ENCODE measurements around the gene GAB2. TPM values are rescaled to one million over a fixed set of nuclear protein-coding genes. Genes with fewer than 3 reads are reported as not detected.
"Not testable (repeated sequence)": the region's sequence is repeated elsewhere in the genome, so short reads cannot be mapped to it uniquely, and the experiment has no call there.

Gene GAB2
- total and polyA plus RNA-seq, 9 donors: 30.9 to 64.6 (median 42.9) TPM

- peaks cover 10% of the 10 kb centered on the region for H3K4me1 ChIP-seq (ENCODE audit: insufficient read depth)
- no peaks in the 10 kb centered on the region for H3K9me3 ChIP-seq
- H3K27me3 ChIP-seq: no peaks in the 10 kb centered on the region
- no peak overlapping the region for H3K4me3 ChIP-seq
- TF ChIP-seq POLR2A (IDR thresholded peaks at IDR 0.05) (no peak), CTCF (IDR thresholded peaks at IDR 0.05) (no peak), EP300 (IDR thresholded peaks at IDR 0.05) (no peak)
- intact Hi-C loops (cut with DNase I): no loop called here
- no peaks in the 10 kb centered on the region for H3K36me3 ChIP-seq
- 70 to 92% (median 87%) methylated on average over 1 of the region's 1 CpG for WGBS, 3 donors
- no peak for DNase-seq
- H3K27ac ChIP-seq: no peak overlapping the region
Observed at GRCh38 chr11:78298291-78298771, 119.3 kb downstream of the GAB2 start.

- TF ChIP-seq CTCF (IDR thresholded peaks at IDR 0.05): no peak
- TF ChIP-seq EP300 (IDR thresholded peaks at IDR 0.05): no peak
- TF ChIP-seq POLR2A (IDR thresholded peaks at IDR 0.05): no peak
- Histone ChIP-seq H3K27ac (no peak overlapping the region), H3K4me1 (ENCODE audit: insufficient read depth) (peaks cover 10% of the 10 kb centered on the region), H3K4me3 (no peak overlapping the region), H3K9me3 (no peaks in the 10 kb centered on the region), H3K27me3 (no peaks in the 10 kb centered on the region), H3K36me3 (no peaks in the 10 kb centered on the region)
- intact Hi-C loops (cut with DNase I): no loop called here
- 64 to 75% (median 66%) methylated on average over 8 of the region's 8 CpGs for WGBS, 3 donors
- DNase-seq: no peak
Observed at GRCh38 chr11:78295991-78296930, 121.4 kb downstream of the GAB2 start.

- no peak for TF ChIP-seq POLR2A (IDR thresholded peaks at IDR 0.05)
- TF ChIP-seq CTCF (IDR thresholded peaks at IDR 0.05): no peak
- TF ChIP-seq EP300 (IDR thresholded peaks at IDR 0.05): no peak
- H3K36me3 ChIP-seq: no peaks in the 10 kb centered on the region
- intact Hi-C loops (cut with DNase I): no loop called here
Observed at GRCh38 chr11:78295347-78295746, 122.3 kb downstream of the GAB2 start.

GRCh38 chr11:78294100-78294499, 123.5 kb downstream of the GAB2 start:
- DNase-seq; H3K4me3 ChIP-seq; intact Hi-C loops (cut with DNase I); H3K9me3 ChIP-seq; H3K27me3 ChIP-seq; H3K27ac ChIP-seq; H3K36me3 ChIP-seq: not testable (repeated sequence)
- WGBS, 3 donors: 90 to 98% (median 93%) methylated on average over 4 to 5 of the region's 5 CpGs
- H3K4me1 ChIP-seq (ENCODE audit: insufficient read depth): peaks cover 11% of the 10 kb centered on the region

More at GRCh38 chr11:78295347-78295746, 122.3 kb downstream of the GAB2 start:
- H3K4me1 ChIP-seq (ENCODE audit: insufficient read depth): peaks cover 11% of the 10 kb centered on the region
- no peak for DNase-seq
- WGBS, 3 donors: 93 to 98% (median 94%) methylated on average over 3 of the region's 3 CpGs
- H3K27me3 ChIP-seq: no peaks in the 10 kb centered on the region
- no peaks in the 10 kb centered on the region for H3K9me3 ChIP-seq
- no peak overlapping the region for H3K27ac ChIP-seq
- no peak overlapping the region for H3K4me3 ChIP-seq

GRCh38 chr11:78293536-78293935, 124.1 kb downstream of the GAB2 start:
- Histone ChIP-seq H3K27ac (no peak overlapping the region), H3K36me3 (no peaks in the 10 kb centered on the region), H3K9me3 (no peaks in the 10 kb centered on the region), H3K4me1 (ENCODE audit: insufficient read depth) (peaks cover 11% of the 10 kb centered on the region), H3K27me3 (no peaks in the 10 kb centered on the region), H3K4me3 (no peak overlapping the region)
- intact Hi-C loops (cut with DNase I): no loop called here
- TF ChIP-seq POLR2A (IDR thresholded peaks at IDR 0.05): no peak
- TF ChIP-seq CTCF (IDR thresholded peaks at IDR 0.05): no peak
- TF ChIP-seq EP300 (IDR thresholded peaks at IDR 0.05): no peak
- DNase-seq: no peak
- WGBS, 3 donors: 96 to 98% (median 97%) methylated on average over 6 of the region's 6 CpGs
